Type B pancreatic cell (in vitro differentiated cells): ENCODE measurements around the gene PLEKHH2. TPM values are rescaled to one million over a fixed set of nuclear protein-coding genes. Genes with fewer than 3 reads are reported as not detected.

Source experiments
- DNase-seq: peaks from one replicate; pipeline ENCODE4 v3.0.0; 2021; ENCODE audit warnings: mixed read lengths; ENCODE audit not compliant: unreplicated experiment; ENCODE audit errors: extremely low spot score
- H3K27ac Mint-ChIP-seq: 2 replicates; pipeline ENCODE4 v1.8.0; 2021; ENCODE audit warnings: mild to moderate bottlenecking, mixed read lengths
- H3K27me3 Mint-ChIP-seq: 2 replicates; pipeline ENCODE4 v1.8.0; 2021; ENCODE audit warnings: mixed read lengths
- H3K36me3 Mint-ChIP-seq: 2 replicates; pipeline ENCODE4 v1.8.0; 2021; ENCODE audit warnings: mixed read lengths
- H3K4me1 Mint-ChIP-seq: one replicate; pipeline ENCODE4 v1.8.0; 2021; ENCODE audit warnings: mixed read lengths; ENCODE audit not compliant: unreplicated experiment
- H3K4me3 Mint-ChIP-seq: 2 replicates; pipeline ENCODE4 v1.8.0; 2021; ENCODE audit warnings: mild to moderate bottlenecking, mixed read lengths
- H3K9me3 Mint-ChIP-seq: 2 replicates; pipeline ENCODE4 v1.8.0; 2021; ENCODE audit warnings: mixed read lengths
- CTCF ChIP-seq: fragments of 200-600 bp; sonication (generic); conservative IDR thresholded peaks from 2 replicates; pipeline ENCODE4 v1.5.0; 2021; ENCODE audit warnings: antibody characterized with exemption, mild to moderate bottlenecking
- total RNA-seq: library from RNA; stranded (reverse); gene quantifications from 2 replicates; pipeline ENCODE4 v1.2.1, GENCODE V29; 2021; ENCODE audit warnings: low replicate concordance

The PLEKHH2 gene
- total RNA-seq, 1 donor from 2014 or later, result 3.5 TPM

DNA sequence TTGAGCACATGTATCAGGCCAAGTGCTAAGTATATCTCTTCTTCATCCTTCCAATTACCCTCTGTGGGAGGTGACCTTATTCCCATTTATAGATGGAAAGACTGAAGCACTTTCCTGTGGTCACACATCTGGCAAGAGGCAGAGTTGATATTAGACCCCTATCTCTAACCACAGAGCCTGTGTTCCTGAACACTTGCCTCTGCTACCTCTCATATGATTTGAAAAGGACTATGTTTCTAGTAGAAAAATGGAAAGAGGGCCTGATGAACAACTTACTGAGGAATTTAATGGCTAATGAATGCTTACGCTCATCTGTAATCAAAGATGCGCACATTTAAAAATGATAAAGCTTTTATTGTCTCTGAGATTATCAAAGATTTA lies 90.6 kb downstream of the PLEKHH2 start:
- H3K9me3 Mint-ChIP-seq, result no peaks in the 10 kb centered on the region

GRCh38 chr2:43729491-43730174 lies 92.6 kb downstream of the PLEKHH2 start:
- no peaks in the 10 kb centered on the region for H3K9me3 Mint-ChIP-seq
- no peak for TF ChIP-seq CTCF
- H3K4me3 Mint-ChIP-seq, result no peak overlapping the region
- H3K27me3 Mint-ChIP-seq, result no peaks in the 10 kb centered on the region
- H3K36me3 Mint-ChIP-seq, result no peaks in the 10 kb centered on the region
- H3K4me1 Mint-ChIP-seq, result peaks cover 11% of the 10 kb centered on the region
- DNase-seq, result no peak
- no peak overlapping the region for H3K27ac Mint-ChIP-seq

More for the DNA sequence above, 90.6 kb downstream of the PLEKHH2 start:
- DNase-seq, result no peak
- peaks cover 4% of the 10 kb centered on the region for H3K27me3 Mint-ChIP-seq
- no peak overlapping the region for H3K4me3 Mint-ChIP-seq
- TF ChIP-seq CTCF, result no peak
- H3K27ac Mint-ChIP-seq, result no peak overlapping the region
- H3K36me3 Mint-ChIP-seq, result no peaks in the 10 kb centered on the region
- H3K4me1 Mint-ChIP-seq, result peaks cover 11% of the 10 kb centered on the region

- Mint-ChIP-seq H3K27ac (no peak overlapping the region), H3K9me3 (no peaks in the 10 kb centered on the region), H3K4me3 (no peak overlapping the region), H3K27me3 (no peaks in the 10 kb centered on the region), H3K36me3 (no peaks in the 10 kb centered on the region), H3K4me1 (no peaks in the 10 kb centered on the region)
- no peak for TF ChIP-seq CTCF
- no peak for DNase-seq
Measured at GRCh38 chr2:43731211-43731610, 94.2 kb downstream of the PLEKHH2 start.

- Mint-ChIP-seq H3K27ac (no peak overlapping the region), H3K4me3 (no peak overlapping the region), H3K9me3 (no peaks in the 10 kb centered on the region), H3K36me3 (no peaks in the 10 kb centered on the region), H3K27me3 (peaks cover 4% of the 10 kb centered on the region), H3K4me1 (no peaks in the 10 kb centered on the region)
- TF ChIP-seq CTCF, result no peak
- DNase-seq, result no peak
Measured at GRCh38 chr2:43736637-43737036, 99.6 kb downstream of the PLEKHH2 start.

- DNase-seq, result no peak
- H3K36me3 Mint-ChIP-seq, result no peaks in the 10 kb centered on the region
- H3K4me1 Mint-ChIP-seq, result no peaks in the 10 kb centered on the region
- TF ChIP-seq CTCF, result no peak
- no peaks in the 10 kb centered on the region for H3K9me3 Mint-ChIP-seq
- H3K27ac Mint-ChIP-seq, result no peak overlapping the region
- peaks cover 4% of the 10 kb centered on the region for H3K27me3 Mint-ChIP-seq
- no peak overlapping the region for H3K4me3 Mint-ChIP-seq
Measured at GRCh38 chr2:43737097-43737854, 100.2 kb downstream of the PLEKHH2 start.
